ENCODE data around the gene FLT4. TPM values are rescaled to one million over a fixed set of nuclear protein-coding genes. Genes with fewer than 3 reads are reported as not detected.

The FLT4 gene
- total and polyA plus RNA-seq, 12 donors, result 3.3 to 80.1 (median 25.5) TPM

GRCh38 chr5:180633283-180634177 lies 15.9 kb downstream of the FLT4 start:
- no peak for TF ChIP-seq CTCF (IDR thresholded peaks at IDR 0.05)
- no peak for TF ChIP-seq POLR2A (IDR thresholded peaks at IDR 0.05)
- no peak overlapping the region for H3K4me3 ChIP-seq
- no peaks in the 10 kb centered on the region for H3K4me1 ChIP-seq (replicated peaks in 1 of 2)
- no peaks in the 10 kb centered on the region for H3K36me3 ChIP-seq (replicated peaks in 1 of 2)
- DNase-seq, result peak in 1 of 7 donors; percentile 4
- 72 to 76% (median 75%) methylated on average over 5 to 14 of the region's 14 CpGs for WGBS, 4 donors
- intact Hi-C loops (cut with DNase I), result no loop called here
- no peaks in the 10 kb centered on the region for H3K27me3 ChIP-seq
- H3K27ac ChIP-seq, result peak overlapping the region in 1 of 5 donors; percentile 5
- no peaks in the 10 kb centered on the region for H3K9me3 ChIP-seq (replicated peaks in 1 of 3)

GRCh38 chr5:180632768-180633167 lies 16.6 kb downstream of the FLT4 start:
- H3K27me3 ChIP-seq, result no peaks in the 10 kb centered on the region
- 52 to 73% (median 69%) methylated on average over 3 to 10 of the region's 10 CpGs for WGBS, 4 donors

GRCh38 chr5:180631549-180632383 lies 17.6 kb downstream of the FLT4 start:
- WGBS, 4 donors, result 64 to 80% (median 70%) methylated on average over 29 to 36 of the region's 36 CpGs
- Histone ChIP-seq H3K27ac (peak overlapping the region in 1 of 5 donors; percentile 52), H3K4me1 (replicated peaks in 1 of 2) (no peaks in the 10 kb centered on the region), H3K9me3 (replicated peaks in 1 of 3) (no peaks in the 10 kb centered on the region), H3K4me3 (no peak overlapping the region), H3K27me3 (no peaks in the 10 kb centered on the region), H3K36me3 (replicated peaks in 1 of 2) (no peaks in the 10 kb centered on the region)
- DNase-seq, result peak in 1 of 7 donors; percentile 5
- intact Hi-C loops (cut with DNase I), result no loop called here
- no peak for TF ChIP-seq POLR2A (IDR thresholded peaks at IDR 0.05)
- TF ChIP-seq CTCF (IDR thresholded peaks at IDR 0.05), result no peak

More at GRCh38 chr5:180632768-180633167, 16.6 kb downstream of the FLT4 start:
- intact Hi-C loops (cut with DNase I), result no loop called here
- H3K27ac ChIP-seq, result peak overlapping the region in 1 of 5 donors; percentile 5
- H3K36me3 ChIP-seq (replicated peaks in 1 of 2), result no peaks in the 10 kb centered on the region
- TF ChIP-seq POLR2A (IDR thresholded peaks at IDR 0.05) (no peak), CTCF (IDR thresholded peaks at IDR 0.05) (no peak)
- no peak overlapping the region for H3K4me3 ChIP-seq
- no peaks in the 10 kb centered on the region for H3K9me3 ChIP-seq (replicated peaks in 1 of 3)
- DNase-seq, result peak in 5 of 7 donors; percentile 17 to 68 (median 32)
- H3K4me1 ChIP-seq (replicated peaks in 1 of 2), result no peaks in the 10 kb centered on the region

- TF ChIP-seq CTCF (IDR thresholded peaks at IDR 0.05) (no peak), POLR2A (IDR thresholded peaks at IDR 0.05) (no peak)
- 83 to 92% (median 86%) methylated on average over 4 to 22 of the region's 22 CpGs for WGBS, 4 donors
- Histone ChIP-seq H3K9me3 (replicated peaks in 1 of 3) (no peaks in the 10 kb centered on the region), H3K4me3 (no peak overlapping the region), H3K27me3 (no peaks in the 10 kb centered on the region), H3K4me1 (replicated peaks in 1 of 2) (no peaks in the 10 kb centered on the region), H3K36me3 (replicated peaks in 1 of 2) (no peaks in the 10 kb centered on the region), H3K27ac (no peak overlapping the region)
- no peak for DNase-seq
- intact Hi-C loops (cut with DNase I), result no loop called here
Observed at GRCh38 chr5:180630426-180630825, 19.0 kb downstream of the FLT4 start.
